ENCODE data around the gene RNF208. TPM values are rescaled to one million over a fixed set of nuclear protein-coding genes. Genes with fewer than 3 reads are reported as not detected.
"Not testable (repeated sequence)": the region's sequence is repeated elsewhere in the genome, so short reads cannot be mapped to it uniquely, and the experiment has no call there.

The RNF208 gene
- total and polyA plus RNA-seq, 2 experiments from 2014 or later: 0.34 to 0.65 TPM

DNA sequence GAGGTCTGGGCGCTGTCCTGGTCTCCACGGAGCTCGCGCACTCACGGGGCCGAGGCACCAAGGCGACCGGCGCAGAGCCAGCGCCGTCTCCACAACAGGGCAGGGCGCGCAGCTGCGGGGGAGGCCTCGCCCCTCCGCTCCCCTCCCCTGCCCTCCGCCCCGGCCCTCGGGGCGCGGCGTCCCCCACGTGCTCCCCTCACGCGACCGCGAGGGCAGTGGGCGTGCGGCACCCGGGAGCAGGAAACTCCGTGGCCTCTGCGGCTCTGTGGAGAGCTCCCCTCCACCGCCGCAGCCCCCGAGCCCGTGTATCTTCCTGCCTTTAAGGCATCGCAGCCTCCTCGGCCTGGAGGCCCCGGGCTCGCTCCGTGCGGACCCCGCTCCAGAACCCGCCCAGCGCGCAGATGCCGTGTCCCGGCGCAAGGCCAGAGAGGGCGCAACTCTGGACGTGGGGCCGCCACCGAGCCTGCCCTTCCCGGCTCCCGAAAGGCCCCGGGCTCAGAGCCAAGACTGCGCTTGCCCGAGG is 18.3 kb upstream of the RNF208 start:
- TF ChIP-seq EZH2 (IDR thresholded peaks at IDR 0.05; ENCODE audit: insufficient read depth, poor library complexity, severe bottlenecking) (no peak), EZH2phosphoT487 (IDR thresholded peaks at IDR 0.05; ENCODE audit: insufficient read depth, low read depth) (no peak)
- DNase-seq: peak; percentile 92
- in situ Hi-C loops (cut with MboI): no loop called here
- H3F3A ChIP-seq (ENCODE audit: insufficient read depth): peaks cover 22% of the 10 kb centered on the region
- peak overlapping the region; percentile 78 for H3K4me3 ChIP-seq
- H3K27ac ChIP-seq: peak overlapping the region; percentile 95
- H3K9me3 ChIP-seq (ENCODE audit: low read depth): no peaks in the 10 kb centered on the region
- H3K79me2 ChIP-seq (ENCODE audit: insufficient read depth): peaks cover 54% of the 10 kb centered on the region
- H2AFZ ChIP-seq: peak overlapping the region; percentile 55
- H4K20me1 ChIP-seq (ENCODE audit: insufficient read depth): peaks cover 19% of the 10 kb centered on the region; the same call in 1 of the 2 replicates
- H3K36me3 ChIP-seq (ENCODE audit: low read depth): peaks cover 18% of the 10 kb centered on the region
- H3K4me2 ChIP-seq (ENCODE audit: unreplicated experiment): peak overlapping the region; percentile 95
- peak overlapping the region; percentile 95 for H3K9ac ChIP-seq
- H3K27me3 ChIP-seq (replicated peaks; ENCODE audit: insufficient read depth): no peaks in the 10 kb centered on the region
- no peaks in the 10 kb centered on the region for H3K9me2 ChIP-seq (ENCODE audit: insufficient read depth)
- 1% methylated on average over 28 to 49 of the region's 58 CpGs for WGBS, 2 experiments (ENCODE audit: low coverage in 1 of 2, low lambda C conversion rate in 2 of 2, missing lambda C conversion rate in 2 of 2)
- H3K4me1 ChIP-seq (ENCODE audit: insufficient read depth): peaks cover 13% of the 10 kb centered on the region; the same call in 1 of the 2 replicates

- H3K9me2 ChIP-seq (ENCODE audit: insufficient read depth); H3K27me3 ChIP-seq (replicated peaks; ENCODE audit: insufficient read depth); DNase-seq; H3K9me3 ChIP-seq (ENCODE audit: low read depth); in situ Hi-C loops (cut with MboI): not testable (repeated sequence)
- H3K4me3 ChIP-seq: peak overlapping the region; percentile 78
- H3K4me1 ChIP-seq (ENCODE audit: insufficient read depth): peaks cover 13% of the 10 kb centered on the region; the same call in 1 of the 2 replicates
- H3F3A ChIP-seq (ENCODE audit: insufficient read depth): peaks cover 22% of the 10 kb centered on the region
- H3K9ac ChIP-seq: peak overlapping the region; percentile 95
- H3K4me2 ChIP-seq (ENCODE audit: unreplicated experiment): peak overlapping the region; percentile 95
- peaks cover 18% of the 10 kb centered on the region for H3K36me3 ChIP-seq (ENCODE audit: low read depth)
- peak overlapping the region; percentile 95 for H3K27ac ChIP-seq
- peak overlapping the region; percentile 55 for H2AFZ ChIP-seq
- peaks cover 19% of the 10 kb centered on the region; the same call in 1 of the 2 replicates for H4K20me1 ChIP-seq (ENCODE audit: insufficient read depth)
- peaks cover 54% of the 10 kb centered on the region for H3K79me2 ChIP-seq (ENCODE audit: insufficient read depth)
- 30 to 31% methylated on average over 25 to 27 of the region's 27 CpGs for WGBS, 2 experiments (ENCODE audit: low coverage in 1 of 2, low lambda C conversion rate in 2 of 2, missing lambda C conversion rate in 2 of 2)
Measured at GRCh38 chr9:137239541-137240200, 17.6 kb upstream of the RNF208 start.

- no peaks in the 10 kb centered on the region for H3K9me3 ChIP-seq (ENCODE audit: low read depth)
- H4K20me1 ChIP-seq (ENCODE audit: insufficient read depth): peaks cover 9% of the 10 kb centered on the region; the same call in 1 of the 2 replicates
- H3F3A ChIP-seq (ENCODE audit: insufficient read depth): peaks cover 6% of the 10 kb centered on the region
- in situ Hi-C loops (cut with MboI): no loop called here
- H3K4me2 ChIP-seq (ENCODE audit: unreplicated experiment): no peak overlapping the region
- H3K4me3 ChIP-seq: no peak overlapping the region
- no peak for DNase-seq
- peaks cover 39% of the 10 kb centered on the region for H3K79me2 ChIP-seq (ENCODE audit: insufficient read depth)
- peaks cover 9% of the 10 kb centered on the region; the same call in 1 of the 2 replicates for H3K4me1 ChIP-seq (ENCODE audit: insufficient read depth)
- H3K9ac ChIP-seq: no peak overlapping the region
- H3K27me3 ChIP-seq (replicated peaks; ENCODE audit: insufficient read depth): no peaks in the 10 kb centered on the region
- 86 to 88% methylated on average over 12 to 13 of the region's 13 CpGs for WGBS, 2 experiments (ENCODE audit: low coverage in 1 of 2, low lambda C conversion rate in 2 of 2, missing lambda C conversion rate in 2 of 2)
- H3K36me3 ChIP-seq (ENCODE audit: low read depth): peaks cover 12% of the 10 kb centered on the region; the same call in 1 of the 2 replicates
- no peak overlapping the region for H2AFZ ChIP-seq
- TF ChIP-seq EZH2 (IDR thresholded peaks at IDR 0.05; ENCODE audit: insufficient read depth, poor library complexity, severe bottlenecking) (no peak), EZH2phosphoT487 (IDR thresholded peaks at IDR 0.05; ENCODE audit: insufficient read depth, low read depth) (no peak)
- no peaks in the 10 kb centered on the region for H3K9me2 ChIP-seq (ENCODE audit: insufficient read depth)
- H3K27ac ChIP-seq: no peak overlapping the region
Measured at GRCh38 chr9:137237759-137238726, 16.0 kb upstream of the RNF208 start.

DNA sequence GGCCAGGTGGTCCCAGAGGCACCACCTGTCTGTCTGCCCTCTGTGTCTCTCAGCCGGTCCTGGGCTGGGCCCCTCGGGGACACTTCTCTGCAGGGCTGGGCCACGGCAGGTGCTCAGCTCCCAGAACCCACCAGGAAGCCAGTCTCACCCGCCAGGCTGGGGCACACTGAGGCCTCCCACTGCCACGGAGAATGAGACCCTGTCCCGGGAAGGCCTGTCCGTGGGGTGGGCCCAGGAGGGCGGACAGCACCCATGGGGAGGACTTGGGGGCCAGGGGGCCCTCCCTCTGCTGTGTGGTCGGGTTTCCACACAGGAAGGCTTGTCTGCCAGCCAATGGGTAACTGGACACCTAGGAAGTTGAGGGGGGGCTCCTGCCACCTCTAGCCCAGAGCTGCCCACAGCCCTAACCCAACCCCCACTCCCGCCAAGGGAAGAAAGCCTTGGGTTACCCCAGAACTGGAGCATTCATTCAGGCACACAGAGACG is 14.9 kb upstream of the RNF208 start:
- in situ Hi-C loops (cut with MboI): no loop called here
- 44 to 48% methylated on average over 11 of the region's 11 CpGs for WGBS, 2 experiments (ENCODE audit: low coverage in 1 of 2, low lambda C conversion rate in 2 of 2, missing lambda C conversion rate in 2 of 2)
- no peak for DNase-seq

More for the DNA sequence above, 14.9 kb upstream of the RNF208 start:
- Histone ChIP-seq H3K4me2 (ENCODE audit: unreplicated experiment) (no peak overlapping the region), H3K27me3 (replicated peaks; ENCODE audit: insufficient read depth) (no peaks in the 10 kb centered on the region), H4K20me1 (ENCODE audit: insufficient read depth) (no peaks in the 10 kb centered on the region), H2AFZ (no peak overlapping the region), H3K9me3 (ENCODE audit: low read depth) (no peaks in the 10 kb centered on the region), H3K4me1 (ENCODE audit: insufficient read depth) (no peaks in the 10 kb centered on the region), H3K36me3 (ENCODE audit: low read depth) (peaks cover 3% of the 10 kb centered on the region; the same call in 1 of the 2 replicates), H3F3A (ENCODE audit: insufficient read depth) (no peaks in the 10 kb centered on the region; the same call in 1 of the 2 replicates), H3K79me2 (ENCODE audit: insufficient read depth) (peaks cover 29% of the 10 kb centered on the region), H3K9ac (no peak overlapping the region), H3K9me2 (ENCODE audit: insufficient read depth) (no peaks in the 10 kb centered on the region), H3K27ac (no peak overlapping the region), H3K4me3 (no peak overlapping the region)
- TF ChIP-seq EZH2 (IDR thresholded peaks at IDR 0.05; ENCODE audit: insufficient read depth, poor library complexity, severe bottlenecking): no peak

Measured in GM23248 (cell line).